ENCODE data around the gene CCSER1.

CCSER1 gene

DNA sequence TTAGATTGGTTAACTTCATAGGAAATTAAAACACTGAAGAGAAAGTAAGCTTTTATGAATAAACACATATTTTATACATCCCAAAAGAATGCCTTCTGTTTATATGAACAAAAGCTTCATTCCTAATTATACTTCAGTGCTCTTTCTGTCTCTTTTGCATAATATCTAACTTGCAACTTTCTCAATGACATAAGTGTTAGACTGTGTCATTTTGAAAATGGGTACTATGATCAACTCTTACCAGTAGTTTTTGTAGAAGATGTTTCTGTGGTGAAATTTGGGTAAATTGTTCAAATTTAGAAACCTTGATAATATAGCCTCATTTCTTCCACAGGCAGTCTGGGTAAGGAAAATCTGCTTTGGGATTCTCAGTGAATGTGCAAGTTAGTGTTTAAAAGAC, 991.4 kb downstream of the CCSER1 start:
- no peak for TF ChIP-seq EZH2phosphoT487 (IDR thresholded peaks at IDR 0.05; ENCODE audit: borderline replicate concordance)
- TF ChIP-seq CTCF (conservative IDR thresholded peaks at IDR 0.05; ENCODE audit: low read length), result no peak
- Histone ChIP-seq H3F3A (ENCODE audit: low read depth) (no peaks in the 10 kb centered on the region), H3K9me3 (ENCODE audit: insufficient read depth, low read depth, low read length) (no peaks in the 10 kb centered on the region), H3K9me2 (replicated peaks; ENCODE audit: low read depth, low read length) (no peaks in the 10 kb centered on the region), H3K4me3 (ENCODE audit: low read length, poor library complexity, severe bottlenecking) (no peak overlapping the region), H3K36me3 (ENCODE audit: insufficient read depth, low read length) (no peaks in the 10 kb centered on the region), H3K27me3 (ENCODE audit: insufficient read depth, low read length, poor library complexity, severe bottlenecking) (no peaks in the 10 kb centered on the region), H3K9ac (ENCODE audit: low read depth, low read length, poor library complexity, severe bottlenecking) (no peak overlapping the region), H3K79me2 (ENCODE audit: insufficient read depth, low read length) (no peaks in the 10 kb centered on the region), H2AFZ (ENCODE audit: low read length) (no peak overlapping the region), H3K4me2 (ENCODE audit: low read depth, low read length, poor library complexity, severe bottlenecking) (no peak overlapping the region), H4K20me1 (ENCODE audit: insufficient read depth, low read length, poor library complexity, severe bottlenecking) (no peaks in the 10 kb centered on the region), H3K4me1 (ENCODE audit: insufficient read depth, low read length, poor library complexity, severe bottlenecking) (no peaks in the 10 kb centered on the region)

GRCh38 chr4:91123742-91124141, 996.5 kb downstream of the CCSER1 start:
- Histone ChIP-seq H3K9me2 (replicated peaks; ENCODE audit: low read depth, low read length) (no peaks in the 10 kb centered on the region), H3K4me2 (ENCODE audit: low read depth, low read length, poor library complexity, severe bottlenecking) (no peak overlapping the region), H3K79me2 (ENCODE audit: insufficient read depth, low read length) (no peaks in the 10 kb centered on the region), H2AFZ (ENCODE audit: low read length) (no peak overlapping the region), H3F3A (ENCODE audit: low read depth) (no peaks in the 10 kb centered on the region), H3K27me3 (ENCODE audit: insufficient read depth, low read length, poor library complexity, severe bottlenecking) (no peaks in the 10 kb centered on the region), H3K4me1 (ENCODE audit: insufficient read depth, low read length, poor library complexity, severe bottlenecking) (no peaks in the 10 kb centered on the region), H3K9ac (ENCODE audit: low read depth, low read length, poor library complexity, severe bottlenecking) (no peak overlapping the region), H4K20me1 (ENCODE audit: insufficient read depth, low read length, poor library complexity, severe bottlenecking) (no peaks in the 10 kb centered on the region), H3K36me3 (ENCODE audit: insufficient read depth, low read length) (no peaks in the 10 kb centered on the region), H3K4me3 (ENCODE audit: low read length, poor library complexity, severe bottlenecking) (no peak overlapping the region), H3K9me3 (ENCODE audit: insufficient read depth, low read depth, low read length) (no peaks in the 10 kb centered on the region)
- TF ChIP-seq CTCF (conservative IDR thresholded peaks at IDR 0.05; ENCODE audit: low read length) (no peak), EZH2phosphoT487 (IDR thresholded peaks at IDR 0.05; ENCODE audit: borderline replicate concordance) (no peak)

DNA sequence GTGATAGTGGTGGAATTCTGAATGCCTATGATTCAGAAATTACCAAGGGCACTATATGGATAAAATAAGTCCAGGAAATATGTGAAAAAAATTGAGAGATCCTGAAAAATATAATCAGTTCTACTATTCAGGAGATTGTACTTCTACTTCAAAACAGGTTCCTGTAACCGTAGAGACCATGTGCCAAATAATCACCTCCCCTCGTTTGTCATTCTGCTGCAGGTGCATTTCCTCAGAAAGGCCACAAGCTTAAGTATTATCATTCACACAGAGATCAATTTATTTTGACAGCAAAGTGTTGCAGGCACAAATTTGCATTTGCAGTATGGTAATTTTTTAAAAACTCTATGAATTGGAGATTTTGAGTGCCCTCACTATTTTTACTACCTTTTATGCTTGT, 1000.0 kb downstream of the CCSER1 start:
- H3K4me2 ChIP-seq (ENCODE audit: low read depth, low read length, poor library complexity, severe bottlenecking), result no peak overlapping the region
- no peaks in the 10 kb centered on the region for H3K9me2 ChIP-seq (replicated peaks; ENCODE audit: low read depth, low read length)
- H3F3A ChIP-seq (ENCODE audit: low read depth), result no peaks in the 10 kb centered on the region
- no peak overlapping the region for H2AFZ ChIP-seq (ENCODE audit: low read length)
- H3K9ac ChIP-seq (ENCODE audit: low read depth, low read length, poor library complexity, severe bottlenecking), result no peak overlapping the region
- H3K9me3 ChIP-seq (ENCODE audit: insufficient read depth, low read depth, low read length), result no peaks in the 10 kb centered on the region
- H3K36me3 ChIP-seq (ENCODE audit: insufficient read depth, low read length), result no peaks in the 10 kb centered on the region
- H4K20me1 ChIP-seq (ENCODE audit: insufficient read depth, low read length, poor library complexity, severe bottlenecking), result no peaks in the 10 kb centered on the region
- no peaks in the 10 kb centered on the region for H3K79me2 ChIP-seq (ENCODE audit: insufficient read depth, low read length)
- no peaks in the 10 kb centered on the region for H3K27me3 ChIP-seq (ENCODE audit: insufficient read depth, low read length, poor library complexity, severe bottlenecking)
- TF ChIP-seq CTCF (conservative IDR thresholded peaks at IDR 0.05; ENCODE audit: low read length), result no peak
- TF ChIP-seq EZH2phosphoT487 (IDR thresholded peaks at IDR 0.05; ENCODE audit: borderline replicate concordance), result no peak
- H3K4me1 ChIP-seq (ENCODE audit: insufficient read depth, low read length, poor library complexity, severe bottlenecking), result no peaks in the 10 kb centered on the region
- H3K4me3 ChIP-seq (ENCODE audit: low read length, poor library complexity, severe bottlenecking), result no peak overlapping the region

Data from Loucy (cell line).